ENCODE measurements around the gene MUL1.
"Not testable (repeated sequence)": the region's sequence is repeated elsewhere in the genome, so short reads cannot be mapped to it uniquely, and the experiment has no call there.

The MUL1 gene

GRCh38 chr1:20511518-20512428 lies 3.8 kb upstream of the MUL1 start:
- no peak for DNase-seq

- no peak for DNase-seq
Observed at GRCh38 chr1:20508411-20508771, 440 bp upstream of the MUL1 start.

GRCh38 chr1:20507248-20507563 lies 745 bp downstream of the MUL1 start:
- no peak for DNase-seq

GRCh38 chr1:20505488-20505887 lies 2.5 kb downstream of the MUL1 start:
- no peak for DNase-seq

- DNase-seq: no peak
Observed at GRCh38 chr1:20500716-20501115, 7.2 kb downstream of the MUL1 start.

- no peak for DNase-seq
Observed at GRCh38 chr1:20499718-20500117, 8.2 kb downstream of the MUL1 start.

- DNase-seq: no peak
Observed at GRCh38 chr1:20499105-20499504, 8.8 kb downstream of the MUL1 start.

- no peak for DNase-seq
Observed at GRCh38 chr1:20498116-20498515, 9.8 kb downstream of the MUL1 start.

GRCh38 chr1:20497506-20497905 lies 10.4 kb downstream of the MUL1 start:
- DNase-seq: no peak

- DNase-seq: not testable (repeated sequence)
Observed at GRCh38 chr1:20496725-20497383, 11.1 kb downstream of the MUL1 start.

GRCh38 chr1:20496241-20496661 lies 11.7 kb downstream of the MUL1 start:
- DNase-seq: no peak

GRCh38 chr1:20495661-20496060 lies 12.3 kb downstream of the MUL1 start:
- no peak for DNase-seq

GRCh38 chr1:20494609-20495311 lies 13.2 kb downstream of the MUL1 start:
- no peak for DNase-seq

GRCh38 chr1:20493839-20494608 lies 13.9 kb downstream of the MUL1 start:
- peak; percentile 92 for DNase-seq

- no peak for DNase-seq
Observed at GRCh38 chr1:20493309-20493708, 14.6 kb downstream of the MUL1 start.

- no peak for DNase-seq
Observed at GRCh38 chr1:20492751-20493150, 15.2 kb downstream of the MUL1 start.

GRCh38 chr1:20491866-20492265 lies 16.1 kb downstream of the MUL1 start:
- DNase-seq: no peak

- no peak for DNase-seq
Observed at GRCh38 chr1:20491178-20491577, 16.8 kb downstream of the MUL1 start.

GRCh38 chr1:20487236-20487590 lies 20.7 kb downstream of the MUL1 start:
- DNase-seq: no peak

- DNase-seq: peak; percentile 93
Observed at GRCh38 chr1:20486457-20487235, 21.3 kb downstream of the MUL1 start.

- DNase-seq: peak; percentile 75
Observed at GRCh38 chr1:20485527-20486456, 22.2 kb downstream of the MUL1 start, which contains the start of gene CAMK2N1. Gene CAMK2N1, minus strand, starts transcription at chr1:20486210. Its CDS starts 831 bp downstream, at chr1:20485379.
